OCI-LY1 (cell line): ENCODE data around the gene ANKHD1.

ENCODE experiments used
- H2AFZ ChIP-seq: fragments of 200-600 bp; sonication (generic), shearing (Covaris generic); 2 replicates; pipeline ENCODE4 v1.6.0; 2014; ENCODE audit warnings: antibody characterized with exemption, mild to moderate bottlenecking, low read length
- H3F3A ChIP-seq: fragments of 200-600 bp; sonication (generic), shearing (Covaris generic); 2 replicates; pipeline ENCODE4 v1.6.0; 2014; ENCODE audit warnings: mild to moderate bottlenecking, antibody characterized with exemption, low read length, moderate library complexity; ENCODE audit not compliant: insufficient read depth
- H3K27ac ChIP-seq: fragments of 200-600 bp; sonication (generic); 2 replicates; pipeline ENCODE4 v1.5.1; 2014; ENCODE audit warnings: low read length, mixed run types, mild to moderate bottlenecking, low read depth; ENCODE audit not compliant: poor library complexity, severe bottlenecking
- H3K27me3 ChIP-seq: fragments of 200-600 bp; sonication (generic); 2 replicates; pipeline ENCODE4 v1.6.0; 2014; ENCODE audit warnings: antibody characterized with exemption, mild to moderate bottlenecking, low read length, moderate library complexity; ENCODE audit not compliant: insufficient read depth
- H3K36me3 ChIP-seq: fragments of 200-600 bp; sonication (generic); 2 replicates; pipeline ENCODE4 v1.6.1; 2014; ENCODE audit warnings: mild to moderate bottlenecking, antibody characterized with exemption, low read length, moderate library complexity, mixed read lengths; ENCODE audit not compliant: insufficient read depth
- H3K4me1 ChIP-seq: fragments of 200-600 bp; sonication (generic); 2 replicates; pipeline ENCODE4 v1.5.1; 2014; ENCODE audit warnings: mild to moderate bottlenecking, low read length, moderate library complexity; ENCODE audit not compliant: insufficient read depth, severe bottlenecking
- H3K4me2 ChIP-seq: fragments of 200-600 bp; sonication (generic), shearing (Covaris generic); 2 replicates; pipeline ENCODE4 v1.6.1; 2014; ENCODE audit warnings: low read length
- H3K4me3 ChIP-seq: fragments of 200-600 bp; sonication (generic); 2 replicates; pipeline ENCODE4 v1.5.1; 2014; ENCODE audit warnings: low read length, low read depth, mild to moderate bottlenecking, mixed read lengths; ENCODE audit not compliant: poor library complexity, severe bottlenecking
- H3K79me2 ChIP-seq: fragments of 200-600 bp; shearing (Covaris generic); 2 replicates; pipeline ENCODE4 v1.6.1; 2016; ENCODE audit warnings: mixed run types, low read length, mixed read lengths; ENCODE audit not compliant: insufficient read depth
- H3K9ac ChIP-seq: fragments of 200-600 bp; sonication (generic), shearing (Covaris generic); 2 replicates; pipeline ENCODE4 v1.6.1; 2014; ENCODE audit warnings: mild to moderate bottlenecking, low read length, mixed read lengths
- H3K9me2 ChIP-seq: fragments of 200-600 bp; sonication (generic), shearing (Covaris generic); 2 replicates; pipeline ENCODE4 v1.6.1; 2014; ENCODE audit warnings: low read depth, mild to moderate bottlenecking, low read length, mixed read lengths
- H3K9me3 ChIP-seq: fragments of 200-600 bp; shearing (Covaris generic); 2 replicates; pipeline ENCODE4 v1.6.1; 2014; ENCODE audit warnings: low read length, mixed read lengths
- H4K20me1 ChIP-seq: fragments of 200-600 bp; sonication (generic), shearing (Covaris generic); 2 replicates; pipeline ENCODE4 v1.6.0; 2016; ENCODE audit warnings: mild to moderate bottlenecking, low read length; ENCODE audit not compliant: insufficient read depth
- EZH2 ChIP-seq: fragments of 200-600 bp; sonication (generic), shearing (Covaris generic); IDR thresholded peaks from 2 replicates; pipeline ENCODE4 v1.8.0; 2017; ENCODE audit warnings: borderline replicate concordance, mixed run types, mild to moderate bottlenecking, antibody characterized with exemption, low read length, moderate library complexity, mixed read lengths
- TF ChIP-seq, protein P1 (sequence below): fragments of 200-600 bp; sonication (generic), shearing (Covaris generic); IDR thresholded peaks from 2 replicates; pipeline ENCODE4 v1.5.1; 2017; ENCODE audit warnings: mild to moderate bottlenecking, antibody characterized with exemption, low read length, moderate library complexity, mixed read lengths

Gene ANKHD1

DNA sequence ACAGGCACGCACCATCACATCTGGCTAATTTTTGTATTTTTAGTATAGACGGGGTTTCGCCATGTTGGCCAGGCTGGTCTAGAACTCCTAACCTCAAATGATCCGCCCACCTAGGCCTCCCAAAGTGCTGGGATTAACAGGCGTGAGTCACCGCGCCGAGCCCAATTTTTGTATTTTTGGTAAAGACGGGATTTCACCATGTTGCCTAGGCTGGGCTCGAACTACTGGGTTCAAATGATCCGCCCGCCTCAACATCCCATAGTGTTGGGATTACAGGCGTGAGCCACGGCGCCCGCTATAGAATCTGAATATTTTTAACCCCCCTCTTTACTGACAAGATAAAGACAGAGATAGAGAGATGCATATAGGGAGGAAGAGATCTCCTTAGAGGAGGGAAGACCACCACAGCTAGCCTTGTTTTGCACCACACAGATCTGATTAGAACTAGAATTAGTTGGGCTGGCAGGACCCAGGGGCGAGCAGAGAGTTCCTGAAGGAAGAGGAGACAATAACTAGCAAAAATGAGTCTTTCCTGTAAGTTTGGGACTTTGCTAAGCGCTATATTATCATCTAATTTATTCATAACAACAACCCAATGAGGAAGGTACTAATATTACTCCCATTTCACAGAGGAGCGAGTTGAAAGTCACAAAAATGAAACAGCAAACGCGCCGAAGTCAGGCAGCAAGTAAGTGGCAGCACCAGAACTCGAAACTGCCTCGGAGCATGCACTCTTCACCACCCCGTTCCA is 1.5 kb upstream of the ANKHD1 start:
- no peak overlapping the region for H2AFZ ChIP-seq
- peaks cover 4% of the 10 kb centered on the region; the same call in 1 of the 2 replicates for H3K36me3 ChIP-seq
- H3K79me2 ChIP-seq = peaks cover 49% of the 10 kb centered on the region
- H4K20me1 ChIP-seq = no peaks in the 10 kb centered on the region
- TF ChIP-seq, protein P1, sequence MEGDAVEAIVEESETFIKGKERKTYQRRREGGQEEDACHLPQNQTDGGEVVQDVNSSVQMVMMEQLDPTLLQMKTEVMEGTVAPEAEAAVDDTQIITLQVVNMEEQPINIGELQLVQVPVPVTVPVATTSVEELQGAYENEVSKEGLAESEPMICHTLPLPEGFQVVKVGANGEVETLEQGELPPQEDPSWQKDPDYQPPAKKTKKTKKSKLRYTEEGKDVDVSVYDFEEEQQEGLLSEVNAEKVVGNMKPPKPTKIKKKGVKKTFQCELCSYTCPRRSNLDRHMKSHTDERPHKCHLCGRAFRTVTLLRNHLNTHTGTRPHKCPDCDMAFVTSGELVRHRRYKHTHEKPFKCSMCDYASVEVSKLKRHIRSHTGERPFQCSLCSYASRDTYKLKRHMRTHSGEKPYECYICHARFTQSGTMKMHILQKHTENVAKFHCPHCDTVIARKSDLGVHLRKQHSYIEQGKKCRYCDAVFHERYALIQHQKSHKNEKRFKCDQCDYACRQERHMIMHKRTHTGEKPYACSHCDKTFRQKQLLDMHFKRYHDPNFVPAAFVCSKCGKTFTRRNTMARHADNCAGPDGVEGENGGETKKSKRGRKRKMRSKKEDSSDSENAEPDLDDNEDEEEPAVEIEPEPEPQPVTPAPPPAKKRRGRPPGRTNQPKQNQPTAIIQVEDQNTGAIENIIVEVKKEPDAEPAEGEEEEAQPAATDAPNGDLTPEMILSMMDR = no peak
- no peak for TF ChIP-seq EZH2
- no peaks in the 10 kb centered on the region for H3K9me3 ChIP-seq
- no peaks in the 10 kb centered on the region for H3F3A ChIP-seq
- H3K4me3 ChIP-seq = peak overlapping the region; percentile 87
- peak overlapping the region; percentile 84 for H3K4me2 ChIP-seq
- peak overlapping the region; percentile 83 for H3K27ac ChIP-seq
- H3K9ac ChIP-seq = peak overlapping the region; percentile 87
- no peaks in the 10 kb centered on the region for H3K27me3 ChIP-seq
- H3K9me2 ChIP-seq = no peaks in the 10 kb centered on the region
- peaks cover 35% of the 10 kb centered on the region for H3K4me1 ChIP-seq

DNA sequence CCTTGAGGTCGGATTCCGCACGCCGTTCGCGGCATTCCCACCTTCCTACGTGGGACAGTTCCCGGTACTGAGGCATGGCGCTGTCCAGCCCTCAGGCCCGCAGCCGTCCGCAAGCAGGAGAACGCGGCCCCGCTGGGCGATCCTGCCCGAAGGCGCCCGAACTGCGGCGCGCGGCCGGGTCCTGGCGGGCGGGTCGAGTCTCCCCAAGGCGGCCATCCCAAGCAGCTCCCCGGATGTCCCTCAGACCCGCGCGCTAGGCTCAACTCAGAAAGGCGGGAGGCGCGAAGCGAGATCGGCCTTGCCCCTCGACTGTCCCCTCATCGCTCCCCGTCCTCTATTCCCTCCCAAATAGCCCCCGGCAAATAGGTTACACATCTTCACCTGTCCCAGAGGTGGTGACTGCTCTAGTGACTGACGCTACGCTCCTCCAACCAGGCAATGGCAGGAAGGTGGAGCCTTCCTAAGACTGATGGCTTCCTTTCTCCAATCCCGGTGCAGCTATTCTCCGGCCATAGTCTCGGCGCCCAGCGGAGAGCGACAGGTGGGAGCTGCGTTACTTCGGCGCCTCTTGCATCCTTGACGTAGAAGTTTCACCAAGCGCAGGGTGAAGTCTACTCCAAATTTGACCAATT is 787 bp upstream of the ANKHD1 start:
- H4K20me1 ChIP-seq = no peaks in the 10 kb centered on the region
- peaks cover 37% of the 10 kb centered on the region for H3K4me1 ChIP-seq
- no peaks in the 10 kb centered on the region for H3K9me3 ChIP-seq
- H2AFZ ChIP-seq = no peak overlapping the region
- H3K27me3 ChIP-seq = no peaks in the 10 kb centered on the region
- no peaks in the 10 kb centered on the region for H3K9me2 ChIP-seq
- peak overlapping the region; percentile 87 for H3K4me3 ChIP-seq
- H3K9ac ChIP-seq = peak overlapping the region; percentile 87
- H3K36me3 ChIP-seq = peaks cover 5% of the 10 kb centered on the region; the same call in 1 of the 2 replicates
- peak overlapping the region; percentile 83 for H3K27ac ChIP-seq
- H3F3A ChIP-seq = no peaks in the 10 kb centered on the region
- TF ChIP-seq EZH2 = no peak
- TF ChIP-seq, protein P1 = no peak
- peaks cover 56% of the 10 kb centered on the region for H3K79me2 ChIP-seq
- peak overlapping the region; percentile 84 for H3K4me2 ChIP-seq

DNA sequence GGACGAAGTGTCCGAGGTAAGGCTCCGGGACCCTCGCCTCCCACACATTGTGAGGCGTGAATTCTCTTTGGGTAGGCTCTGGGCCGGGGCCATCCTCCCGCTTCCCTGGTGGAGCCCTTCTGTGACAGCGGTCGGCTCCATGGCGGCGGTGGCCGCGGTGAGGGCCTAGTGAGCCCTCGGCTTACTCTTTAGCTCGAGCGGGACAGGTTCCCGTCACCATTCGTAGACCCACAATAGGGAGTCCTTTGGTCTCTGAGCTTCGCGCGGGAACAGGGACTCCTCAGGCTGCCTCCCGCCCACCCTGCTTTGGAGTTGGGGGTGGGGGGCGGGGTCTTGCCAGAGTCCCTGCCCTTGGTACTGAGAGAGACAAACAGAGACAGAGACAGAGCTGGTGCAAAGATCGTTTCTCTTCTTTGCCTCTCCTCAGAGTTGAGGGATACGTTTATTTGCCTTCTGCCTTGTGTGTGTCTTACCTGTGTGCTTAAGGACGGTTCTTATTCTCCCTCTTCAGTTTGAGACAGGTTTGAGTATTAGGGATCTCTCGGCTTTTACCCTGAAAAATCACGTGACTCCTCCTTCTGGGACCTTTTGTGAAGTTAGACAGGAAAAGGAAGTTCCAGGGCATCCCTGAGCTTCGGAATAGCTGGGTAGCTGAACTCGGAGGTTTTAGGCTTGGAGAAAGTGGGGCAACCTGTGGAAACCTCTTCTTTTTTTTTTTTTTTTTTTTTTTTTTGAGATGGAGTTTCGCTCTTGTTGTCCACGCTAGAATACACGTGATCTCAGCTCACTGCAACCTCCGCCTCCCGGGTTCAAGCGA is 833 bp downstream of the ANKHD1 start:
- Histone ChIP-seq H3K4me1 (peaks cover 37% of the 10 kb centered on the region), H3K9ac (peak overlapping the region; percentile 80), H3K4me2 (peak overlapping the region; percentile 93), H3K27me3 (no peaks in the 10 kb centered on the region), H3K79me2 (peaks cover 72% of the 10 kb centered on the region), H4K20me1 (no peaks in the 10 kb centered on the region), H3K4me3 (peak overlapping the region; percentile 87), H3K9me2 (no peaks in the 10 kb centered on the region), H3K9me3 (no peaks in the 10 kb centered on the region), H3K36me3 (peaks cover 15% of the 10 kb centered on the region), H2AFZ (no peak overlapping the region), H3K27ac (peak overlapping the region; percentile 82), H3F3A (no peaks in the 10 kb centered on the region)
- TF ChIP-seq, protein P1 = no peak
- TF ChIP-seq EZH2 = no peak
